ENCODE results near the gene F2RL2.

Gene F2RL2

GRCh38 chr5:76622973-76623596, at the start of gene F2RL2:
Gene F2RL2 (minus strand): TSS chr5:76623403. CDS start chr5:76623230, 173 bp downstream.
- DNase-seq (ENCODE audit: low read depth in 2 of 2) = no peak

- DNase-seq (ENCODE audit: low read depth in 2 of 2) = no peak
Observed at GRCh38 chr5:76672242-76672641, 49.0 kb upstream of the F2RL2 start.

GRCh38 chr5:76670508-76670907, 47.3 kb upstream of the F2RL2 start:
- DNase-seq (ENCODE audit: low read depth in 2 of 2) = no peak

- no peak for DNase-seq (ENCODE audit: low read depth in 2 of 2)
Observed at GRCh38 chr5:76669245-76669644, 46.0 kb upstream of the F2RL2 start.

- DNase-seq (ENCODE audit: low read depth in 2 of 2) = no peak
Observed at GRCh38 chr5:76667495-76667894, 44.3 kb upstream of the F2RL2 start.

GRCh38 chr5:76664079-76664478, 40.9 kb upstream of the F2RL2 start:
- DNase-seq (ENCODE audit: low read depth in 2 of 2) = no peak

GRCh38 chr5:76663573-76663972, 40.4 kb upstream of the F2RL2 start:
- no peak for DNase-seq (ENCODE audit: low read depth in 2 of 2)

GRCh38 chr5:76662521-76662920, 39.3 kb upstream of the F2RL2 start:
- DNase-seq (ENCODE audit: low read depth in 2 of 2) = no peak

- DNase-seq (ENCODE audit: low read depth in 2 of 2) = no peak
Observed at GRCh38 chr5:76660360-76660759, 37.2 kb upstream of the F2RL2 start.

- no peak for DNase-seq (ENCODE audit: low read depth in 2 of 2)
Observed at GRCh38 chr5:76657683-76658311, 34.6 kb upstream of the F2RL2 start.

- no peak for DNase-seq (ENCODE audit: low read depth in 2 of 2)
Observed at GRCh38 chr5:76657091-76657490, 33.9 kb upstream of the F2RL2 start.

GRCh38 chr5:76652809-76653414, 29.7 kb upstream of the F2RL2 start:
- DNase-seq (ENCODE audit: low read depth in 2 of 2) = no peak

GRCh38 chr5:76649140-76649539, 25.9 kb upstream of the F2RL2 start:
- no peak for DNase-seq (ENCODE audit: low read depth in 2 of 2)

GRCh38 chr5:76643371-76643770, 20.2 kb upstream of the F2RL2 start:
- no peak for DNase-seq (ENCODE audit: low read depth in 2 of 2)

GRCh38 chr5:76642390-76643040, 19.3 kb upstream of the F2RL2 start:
- DNase-seq (ENCODE audit: low read depth in 2 of 2) = no peak

GRCh38 chr5:76641514-76642120, 18.4 kb upstream of the F2RL2 start:
- DNase-seq (ENCODE audit: low read depth in 2 of 2) = peak; percentile 6 to 43

GRCh38 chr5:76638479-76638878, 15.3 kb upstream of the F2RL2 start:
- no peak for DNase-seq (ENCODE audit: low read depth in 2 of 2)

GRCh38 chr5:76637490-76637889, 14.3 kb upstream of the F2RL2 start:
- DNase-seq (ENCODE audit: low read depth in 2 of 2) = no peak

GRCh38 chr5:76634661-76635060, 11.5 kb upstream of the F2RL2 start:
- no peak for DNase-seq (ENCODE audit: low read depth in 2 of 2)

- no peak for DNase-seq (ENCODE audit: low read depth in 2 of 2)
Observed at GRCh38 chr5:76626738-76627137, 3.5 kb upstream of the F2RL2 start.

GRCh38 chr5:76625087-76625815, 2.0 kb upstream of the F2RL2 start:
- no peak for DNase-seq (ENCODE audit: low read depth in 2 of 2)

- DNase-seq (ENCODE audit: low read depth in 2 of 2) = no peak
Observed at GRCh38 chr5:76622076-76622475, 1.1 kb downstream of the F2RL2 start.

Measured in stimulated activated CD4-positive, alpha-beta T cell treated with anti-CD3 and anti-CD28 coated beads, Interleukin-1b, Interleukin-23, amount 100 ng/mL, for 1 hour (primary cell).